ENCODE results near the gene NCAPG.

Gene NCAPG

DNA sequence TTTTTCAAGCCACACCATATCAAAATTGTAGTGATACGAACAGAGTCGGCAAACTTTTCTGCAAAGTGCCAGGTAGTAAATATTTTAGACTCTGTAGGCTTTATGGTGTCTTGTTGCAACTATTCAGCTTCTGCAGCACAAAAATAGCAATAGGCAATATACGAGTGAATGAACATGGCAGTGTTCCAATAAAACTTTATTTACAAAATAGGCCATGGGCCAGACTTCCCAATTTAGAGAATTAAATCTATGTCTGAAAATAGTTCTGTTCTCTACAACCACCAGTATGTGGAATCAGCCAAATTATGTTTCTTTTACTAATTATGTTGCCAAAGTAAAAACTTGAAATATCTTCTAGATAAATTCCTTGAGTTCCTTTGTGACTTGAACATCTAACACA lies 56.5 kb downstream of the NCAPG start:
- H3K27me3 ChIP-seq (replicated peaks in 2 of 5; ENCODE audit: control insufficient read depth in 4 of 5, insufficient read depth in 5 of 5, low read length in 4 of 5) = no peaks in the 10 kb centered on the region
- H3K36me3 ChIP-seq (ENCODE audit: control insufficient read depth in 4 of 4, insufficient read depth in 4 of 4, low read length in 3 of 4) = peaks cover 0 to 6% (median 0%) of the 10 kb centered on the region in 4 experiments
- no peak overlapping the region for H3K27ac ChIP-seq (ENCODE audit: insufficient read depth in 1 of 2, low read depth in 1 of 2, low read length in 2 of 2, poor library complexity in 1 of 2, severe bottlenecking in 2 of 2)
- H3K9me3 ChIP-seq (ENCODE audit: control extremely low read depth in 1 of 5, control insufficient read depth in 4 of 5, insufficient read depth in 2 of 5, low read depth in 1 of 5, low read length in 4 of 5) = peaks cover 0 to 5% (median 0%) of the 10 kb centered on the region in 5 experiments
- 100% methylated on average over 1 of the region's 3 CpGs for whole genome bisulfite sequencing (ENCODE audit: insufficient coverage)
- ChIA-PET POLR2A (no interaction called here), CTCF (no interaction called here)
- no peak overlapping the region for H3K4me3 ChIP-seq (ENCODE audit: control insufficient read depth in 1 of 7, extremely low read depth in 1 of 7, insufficient read depth in 4 of 7, low read depth in 2 of 7, low read length in 6 of 7)
- H3K4me1 ChIP-seq (ENCODE audit: control extremely low read depth in 1 of 4, control insufficient read depth in 4 of 4, insufficient read depth in 4 of 4, low read length in 3 of 4) = no peaks in the 10 kb centered on the region
- no peak for DNase-seq

DNA sequence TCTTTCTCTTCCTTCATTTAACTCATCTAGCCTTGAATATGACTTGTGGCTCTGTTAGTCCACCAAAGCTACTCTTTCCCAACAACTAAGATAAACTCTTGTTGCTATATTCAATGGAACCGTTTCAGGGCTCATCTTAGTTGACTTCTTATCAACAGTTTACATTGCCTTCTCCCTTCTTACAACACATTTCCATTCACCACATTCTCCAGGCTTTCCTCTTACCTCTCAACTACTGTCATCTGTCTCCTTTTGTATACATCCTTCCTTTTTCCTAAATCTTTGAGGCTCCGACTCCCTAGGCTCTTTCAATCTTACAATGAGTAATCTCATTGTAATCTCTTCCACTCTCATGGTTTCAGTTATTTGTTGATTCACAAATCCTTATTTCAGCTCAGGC lies 58.5 kb downstream of the NCAPG start:
- Histone ChIP-seq H3K27me3 (replicated peaks in 2 of 5; ENCODE audit: control insufficient read depth in 4 of 5, insufficient read depth in 5 of 5, low read length in 4 of 5) (no peaks in the 10 kb centered on the region), H3K27ac (ENCODE audit: insufficient read depth in 1 of 2, low read depth in 1 of 2, low read length in 2 of 2, poor library complexity in 1 of 2, severe bottlenecking in 2 of 2) (no peak overlapping the region), H3K4me1 (ENCODE audit: control extremely low read depth in 1 of 4, control insufficient read depth in 4 of 4, insufficient read depth in 4 of 4, low read length in 3 of 4) (no peaks in the 10 kb centered on the region), H3K4me3 (ENCODE audit: control insufficient read depth in 1 of 7, extremely low read depth in 1 of 7, insufficient read depth in 4 of 7, low read depth in 2 of 7, low read length in 6 of 7) (no peak overlapping the region), H3K36me3 (ENCODE audit: control insufficient read depth in 4 of 4, insufficient read depth in 4 of 4, low read length in 3 of 4) (no peaks in the 10 kb centered on the region), H3K9me3 (ENCODE audit: control extremely low read depth in 1 of 5, control insufficient read depth in 4 of 5, insufficient read depth in 2 of 5, low read depth in 1 of 5, low read length in 4 of 5) (no peaks in the 10 kb centered on the region)
- POLR2A ChIA-PET = no interaction called here
- 100% methylated on average over 2 of the region's 2 CpGs for WGBS (ENCODE audit: insufficient coverage)
- no peak for DNase-seq
- CTCF ChIA-PET = no interaction called here

DNA sequence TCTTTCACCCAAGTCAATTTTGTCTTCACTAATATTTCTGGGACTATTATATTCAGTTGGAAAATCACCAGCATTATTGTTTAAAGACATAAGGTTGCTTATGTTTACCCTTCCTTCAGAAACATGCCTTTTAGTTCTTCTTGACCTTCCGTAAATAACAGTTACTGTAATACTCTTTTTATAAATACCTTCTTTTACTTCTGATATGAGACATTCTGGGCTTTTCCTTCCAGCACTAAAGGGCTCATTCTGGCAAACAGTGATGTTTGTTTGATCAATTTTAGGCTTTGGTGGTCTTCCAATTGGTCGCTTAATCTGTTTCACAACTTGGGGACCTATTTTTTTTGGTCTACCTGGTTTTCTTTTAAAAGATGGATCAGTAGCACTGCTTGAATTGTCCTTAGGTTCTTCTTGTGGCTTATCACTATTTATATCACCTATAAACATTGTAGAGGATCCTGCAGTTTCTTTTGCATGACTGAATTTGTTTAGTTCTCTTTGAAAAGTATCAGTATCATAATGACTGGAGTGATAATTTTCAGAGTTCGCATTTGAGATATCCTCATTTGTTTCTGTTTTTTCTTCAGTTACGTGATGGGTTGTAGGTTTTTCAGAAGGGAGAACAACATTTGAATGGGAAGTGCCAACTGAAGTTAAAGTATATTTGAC lies 64.8 kb downstream of the NCAPG start:
- H3K27ac ChIP-seq (ENCODE audit: insufficient read depth in 1 of 2, low read depth in 1 of 2, low read length in 2 of 2, poor library complexity in 1 of 2, severe bottlenecking in 2 of 2) = no peak overlapping the region
- peaks cover 0 to 13% (median 2%) of the 10 kb centered on the region in 4 experiments for H3K36me3 ChIP-seq (ENCODE audit: control insufficient read depth in 4 of 4, insufficient read depth in 4 of 4, low read length in 3 of 4)
- H3K4me1 ChIP-seq (ENCODE audit: control extremely low read depth in 1 of 4, control insufficient read depth in 4 of 4, insufficient read depth in 4 of 4, low read length in 3 of 4) = no peaks in the 10 kb centered on the region
- no peak for DNase-seq
- H3K9me3 ChIP-seq (ENCODE audit: control extremely low read depth in 1 of 5, control insufficient read depth in 4 of 5, insufficient read depth in 2 of 5, low read depth in 1 of 5, low read length in 4 of 5) = no peaks in the 10 kb centered on the region
- no peak overlapping the region for H3K4me3 ChIP-seq (ENCODE audit: control insufficient read depth in 1 of 7, extremely low read depth in 1 of 7, insufficient read depth in 4 of 7, low read depth in 2 of 7, low read length in 6 of 7)
- ChIA-PET POLR2A (no interaction called here), CTCF (no interaction called here)
- no peaks in the 10 kb centered on the region for H3K27me3 ChIP-seq (replicated peaks in 2 of 5; ENCODE audit: control insufficient read depth in 4 of 5, insufficient read depth in 5 of 5, low read length in 4 of 5)
- no CpG with 5 or more reads among the region's 4 CpGs for WGBS (ENCODE audit: insufficient coverage)

DNA sequence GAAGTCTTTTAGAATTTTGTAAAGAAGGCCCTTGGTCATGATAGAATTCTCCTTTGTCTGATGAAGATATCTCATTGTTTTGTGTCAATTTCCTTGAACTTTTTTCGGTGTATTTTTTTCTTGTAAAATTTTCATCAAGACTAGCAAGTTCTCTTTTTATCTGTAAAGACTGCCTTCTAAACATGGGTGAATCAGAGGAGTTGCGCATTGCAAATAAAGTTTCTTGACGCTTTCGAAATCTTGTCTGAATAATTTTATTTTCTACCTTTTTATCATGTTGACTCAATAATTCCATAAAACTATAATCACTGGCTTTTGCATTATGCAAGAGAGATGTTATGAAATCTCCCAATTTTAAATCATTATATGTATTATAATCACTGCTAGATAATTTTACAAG lies 66.2 kb downstream of the NCAPG start:
- CTCF ChIA-PET = no interaction called here
- Histone ChIP-seq H3K36me3 (ENCODE audit: control insufficient read depth in 4 of 4, insufficient read depth in 4 of 4, low read length in 3 of 4) (peaks cover 0 to 13% (median 2%) of the 10 kb centered on the region in 4 experiments), H3K27ac (ENCODE audit: insufficient read depth in 1 of 2, low read depth in 1 of 2, low read length in 2 of 2, poor library complexity in 1 of 2, severe bottlenecking in 2 of 2) (no peak overlapping the region), H3K4me3 (ENCODE audit: control insufficient read depth in 1 of 7, extremely low read depth in 1 of 7, insufficient read depth in 4 of 7, low read depth in 2 of 7, low read length in 6 of 7) (no peak overlapping the region), H3K4me1 (ENCODE audit: control extremely low read depth in 1 of 4, control insufficient read depth in 4 of 4, insufficient read depth in 4 of 4, low read length in 3 of 4) (no peaks in the 10 kb centered on the region), H3K27me3 (replicated peaks in 2 of 5; ENCODE audit: control insufficient read depth in 4 of 5, insufficient read depth in 5 of 5, low read length in 4 of 5) (no peaks in the 10 kb centered on the region), H3K9me3 (ENCODE audit: control extremely low read depth in 1 of 5, control insufficient read depth in 4 of 5, insufficient read depth in 2 of 5, low read depth in 1 of 5, low read length in 4 of 5) (no peaks in the 10 kb centered on the region)
- no peak for DNase-seq
- POLR2A ChIA-PET = no interaction called here
- WGBS (ENCODE audit: insufficient coverage) = no CpG with 5 or more reads among the region's 4 CpGs

DNA sequence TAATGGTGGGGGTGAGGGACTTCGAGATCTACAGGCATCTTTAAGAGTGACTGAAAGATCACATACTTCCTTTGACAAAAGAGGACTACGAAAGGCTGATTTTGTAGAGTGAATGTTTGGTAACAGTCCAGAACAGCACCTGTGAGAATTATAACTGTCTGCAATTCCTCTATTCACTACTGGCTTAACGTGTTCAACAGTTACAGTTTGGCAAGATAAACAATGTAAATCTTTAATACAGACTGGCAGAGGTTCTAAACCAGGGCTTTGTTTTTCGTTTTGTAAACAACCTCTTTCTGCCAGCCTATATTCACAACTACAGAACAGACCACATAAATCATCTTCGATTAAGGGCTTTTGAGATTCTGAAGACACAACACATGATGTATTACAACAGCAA lies 66.9 kb downstream of the NCAPG start:
- ChIA-PET POLR2A (no interaction called here), CTCF (no interaction called here)
- Histone ChIP-seq H3K27me3 (replicated peaks in 2 of 5; ENCODE audit: control insufficient read depth in 4 of 5, insufficient read depth in 5 of 5, low read length in 4 of 5) (no peaks in the 10 kb centered on the region), H3K4me3 (ENCODE audit: control insufficient read depth in 1 of 7, extremely low read depth in 1 of 7, insufficient read depth in 4 of 7, low read depth in 2 of 7, low read length in 6 of 7) (no peak overlapping the region), H3K4me1 (ENCODE audit: control extremely low read depth in 1 of 4, control insufficient read depth in 4 of 4, insufficient read depth in 4 of 4, low read length in 3 of 4) (no peaks in the 10 kb centered on the region), H3K9me3 (ENCODE audit: control extremely low read depth in 1 of 5, control insufficient read depth in 4 of 5, insufficient read depth in 2 of 5, low read depth in 1 of 5, low read length in 4 of 5) (no peaks in the 10 kb centered on the region), H3K36me3 (ENCODE audit: control insufficient read depth in 4 of 4, insufficient read depth in 4 of 4, low read length in 3 of 4) (peaks cover 0 to 13% (median 2%) of the 10 kb centered on the region in 4 experiments), H3K27ac (ENCODE audit: insufficient read depth in 1 of 2, low read depth in 1 of 2, low read length in 2 of 2, poor library complexity in 1 of 2, severe bottlenecking in 2 of 2) (no peak overlapping the region)
- DNase-seq = no peak
- 100% methylated on average over 4 of the region's 5 CpGs for WGBS (ENCODE audit: insufficient coverage)

DNA sequence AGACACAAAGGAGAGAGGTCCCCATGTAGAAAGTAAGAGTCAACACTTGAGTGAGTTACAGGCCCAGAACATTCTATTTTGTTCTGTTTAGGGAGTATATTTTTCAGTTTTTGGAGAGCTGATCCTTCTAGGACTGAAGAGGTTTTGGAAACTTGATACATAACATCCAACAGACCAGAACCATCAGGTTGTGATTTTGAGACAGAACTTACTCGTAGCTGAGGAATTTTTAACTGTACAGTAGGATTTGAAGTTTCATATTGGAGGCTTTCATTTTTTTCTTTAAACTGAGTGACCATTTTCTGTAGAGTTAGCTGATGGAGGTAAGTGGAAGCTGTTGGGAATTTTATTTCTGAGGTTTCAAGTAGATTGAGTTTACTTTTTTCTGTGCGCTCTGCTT lies 73.3 kb downstream of the NCAPG start:
- no peak overlapping the region for H3K27ac ChIP-seq (ENCODE audit: insufficient read depth in 1 of 2, low read depth in 1 of 2, low read length in 2 of 2, poor library complexity in 1 of 2, severe bottlenecking in 2 of 2)
- no peaks in the 10 kb centered on the region for H3K27me3 ChIP-seq (replicated peaks in 2 of 5; ENCODE audit: control insufficient read depth in 4 of 5, insufficient read depth in 5 of 5, low read length in 4 of 5)
- 100% methylated on average over 1 of the region's 2 CpGs for WGBS (ENCODE audit: insufficient coverage)
- ChIA-PET CTCF (interaction anchor here (1.0 kb wide), 1 partner anchor 11 kb away, joined by 3 read pairs; no protein-coding TSS in a partner anchor), POLR2A (no interaction called here)
- no peak for DNase-seq
- H3K4me1 ChIP-seq (ENCODE audit: control extremely low read depth in 1 of 4, control insufficient read depth in 4 of 4, insufficient read depth in 4 of 4, low read length in 3 of 4) = no peaks in the 10 kb centered on the region
- peaks cover 4 to 6% (median 6%) of the 10 kb centered on the region in 4 experiments for H3K36me3 ChIP-seq (ENCODE audit: control insufficient read depth in 4 of 4, insufficient read depth in 4 of 4, low read length in 3 of 4)
- no peaks in the 10 kb centered on the region for H3K9me3 ChIP-seq (ENCODE audit: control extremely low read depth in 1 of 5, control insufficient read depth in 4 of 5, insufficient read depth in 2 of 5, low read depth in 1 of 5, low read length in 4 of 5)
- no peak overlapping the region for H3K4me3 ChIP-seq (ENCODE audit: control insufficient read depth in 1 of 7, extremely low read depth in 1 of 7, insufficient read depth in 4 of 7, low read depth in 2 of 7, low read length in 6 of 7)

DNA sequence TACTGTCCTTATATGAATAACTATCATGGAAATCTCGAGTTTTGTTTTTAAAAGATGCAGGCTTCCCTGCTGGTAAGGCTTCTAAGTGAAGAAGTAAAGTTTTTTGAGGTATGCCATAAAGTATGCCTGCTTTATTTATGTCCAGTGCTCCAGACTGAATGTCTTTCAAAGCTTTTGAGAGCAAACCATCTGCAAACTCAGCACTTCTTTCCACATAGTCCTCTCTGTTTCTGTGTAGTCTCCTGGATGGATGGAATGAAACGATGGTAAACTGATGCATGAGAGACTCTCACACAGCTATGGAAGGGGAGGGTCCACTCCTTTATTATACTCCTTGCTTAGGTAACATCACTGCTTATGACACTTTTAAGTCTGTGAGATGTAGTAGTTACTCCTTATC lies 73.7 kb downstream of the NCAPG start:
- CTCF ChIA-PET = interaction anchor here (1.0 kb wide), 1 partner anchor 12 kb away, joined by 3 read pairs; no protein-coding TSS in a partner anchor
- H3K36me3 ChIP-seq (ENCODE audit: control insufficient read depth in 4 of 4, insufficient read depth in 4 of 4, low read length in 3 of 4) = peaks cover 4 to 6% (median 6%) of the 10 kb centered on the region in 4 experiments
- H3K4me1 ChIP-seq (ENCODE audit: control extremely low read depth in 1 of 4, control insufficient read depth in 4 of 4, insufficient read depth in 4 of 4, low read length in 3 of 4) = no peaks in the 10 kb centered on the region
- 100% methylated on average over 1 of the region's 2 CpGs for WGBS (ENCODE audit: insufficient coverage)
- no peak for DNase-seq
- POLR2A ChIA-PET = no interaction called here
- H3K27me3 ChIP-seq (replicated peaks in 2 of 5; ENCODE audit: control insufficient read depth in 4 of 5, insufficient read depth in 5 of 5, low read length in 4 of 5) = no peaks in the 10 kb centered on the region
- no peaks in the 10 kb centered on the region for H3K9me3 ChIP-seq (ENCODE audit: control extremely low read depth in 1 of 5, control insufficient read depth in 4 of 5, insufficient read depth in 2 of 5, low read depth in 1 of 5, low read length in 4 of 5)
- no peak overlapping the region for H3K27ac ChIP-seq (ENCODE audit: insufficient read depth in 1 of 2, low read depth in 1 of 2, low read length in 2 of 2, poor library complexity in 1 of 2, severe bottlenecking in 2 of 2)
- H3K4me3 ChIP-seq (ENCODE audit: control insufficient read depth in 1 of 7, extremely low read depth in 1 of 7, insufficient read depth in 4 of 7, low read depth in 2 of 7, low read length in 6 of 7) = no peak overlapping the region
